NCI-H82 treated with DMSO at 0.1 percent for 48 hours (cell line): ENCODE results near the gene VHLL.
"Not testable (repeated sequence)": the region's sequence is repeated elsewhere in the genome, so short reads cannot be mapped to it uniquely, and the experiment has no call there.

Experiments used
- DNase-seq: peaks from one replicate; lab custom pipeline; 2025; ENCODE audit not compliant: unreplicated experiment; lab: John Stamatoyannopoulos, UW

VHLL gene

DNA sequence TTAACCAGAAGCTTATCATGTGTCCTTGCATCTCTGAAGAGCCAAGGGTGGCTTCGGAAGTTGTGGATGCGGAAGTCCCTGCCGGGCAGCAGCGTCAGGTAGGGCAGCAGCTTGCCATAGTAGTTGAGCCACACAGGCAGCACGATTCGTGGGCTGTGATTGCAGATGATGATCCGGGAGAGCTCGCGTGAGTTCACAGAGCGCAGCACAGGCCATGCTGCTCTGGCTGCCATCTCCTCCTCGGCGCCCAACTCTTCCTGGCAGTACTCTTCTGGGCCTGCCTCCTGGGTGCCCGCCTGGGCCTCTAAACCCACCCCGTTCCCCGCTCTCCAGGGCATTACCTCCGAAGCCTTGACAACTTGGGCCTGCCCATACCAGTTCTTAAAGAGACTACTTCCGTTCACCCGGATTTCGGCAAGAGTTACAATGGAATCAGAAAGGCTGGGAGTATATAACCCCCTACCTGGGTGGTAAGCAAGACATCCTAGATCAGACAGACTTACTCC lies at the start of gene VHLL:
Gene VHLL, minus strand, starts transcription at position 456 of the 506 bp plus-strand sequence. Its CDS starts 118 bp downstream, at position 338.
- no peak for DNase-seq

DNA sequence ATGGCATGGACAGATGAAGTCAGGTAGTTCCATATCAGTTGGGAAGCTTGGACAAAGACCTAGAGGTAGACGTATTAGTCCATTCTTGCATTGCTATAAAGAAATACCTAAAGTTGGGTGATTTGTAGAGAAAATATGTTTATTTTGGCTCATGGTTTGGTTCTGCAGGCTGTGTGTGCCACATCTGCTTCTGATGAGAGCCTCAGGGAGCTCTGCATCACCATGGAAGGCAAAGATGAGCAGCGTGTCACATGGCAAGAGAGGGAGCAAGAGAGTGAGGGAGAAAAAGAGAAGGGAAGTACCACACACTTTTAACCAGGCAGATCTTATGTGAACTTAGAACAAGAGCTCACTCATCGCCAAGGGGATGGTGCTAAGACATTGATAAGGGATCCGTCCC lies 48.2 kb upstream of the VHLL start:
- no peak for DNase-seq

DNA sequence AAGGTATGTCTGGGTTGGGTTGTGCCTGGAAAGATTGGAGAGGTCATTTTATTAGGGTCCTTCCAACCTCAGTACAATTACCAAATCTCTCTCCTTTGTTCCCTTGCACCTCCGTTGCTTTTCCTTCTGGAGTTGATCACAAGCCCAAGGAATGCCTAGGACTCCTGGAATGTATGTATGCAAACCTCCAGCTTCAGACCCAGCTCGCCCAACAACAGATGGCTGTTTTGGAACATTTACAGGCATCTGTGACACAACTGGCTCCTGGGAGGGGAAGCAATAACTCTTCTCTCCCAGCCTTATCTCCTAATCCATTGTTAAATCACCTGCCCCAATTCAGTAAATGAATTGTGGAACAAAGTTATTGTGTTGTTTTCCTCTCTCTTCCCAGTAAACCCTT lies 47.5 kb upstream of the VHLL start:
- peak; percentile 77 for DNase-seq

DNA sequence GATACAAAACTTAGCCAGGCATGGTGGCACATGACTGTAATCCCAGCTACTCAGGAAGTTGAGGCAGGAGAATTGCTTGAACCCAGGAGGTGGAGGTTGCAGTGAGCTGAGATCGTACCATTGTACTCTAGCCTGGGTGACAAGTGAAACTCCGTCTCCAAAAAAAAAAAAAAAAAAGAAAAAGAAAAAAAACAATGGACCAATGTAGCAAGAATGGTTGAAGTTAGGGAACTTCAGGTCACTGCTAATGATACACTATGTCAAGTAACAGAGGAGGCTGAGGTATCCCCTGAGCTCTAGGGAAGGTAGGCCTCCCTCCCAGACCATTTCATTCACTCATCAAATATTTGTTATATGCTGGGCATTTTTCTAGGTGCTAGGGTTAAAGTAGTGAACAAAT lies 46.9 kb upstream of the VHLL start:
- DNase-seq = not testable (repeated sequence)

DNA sequence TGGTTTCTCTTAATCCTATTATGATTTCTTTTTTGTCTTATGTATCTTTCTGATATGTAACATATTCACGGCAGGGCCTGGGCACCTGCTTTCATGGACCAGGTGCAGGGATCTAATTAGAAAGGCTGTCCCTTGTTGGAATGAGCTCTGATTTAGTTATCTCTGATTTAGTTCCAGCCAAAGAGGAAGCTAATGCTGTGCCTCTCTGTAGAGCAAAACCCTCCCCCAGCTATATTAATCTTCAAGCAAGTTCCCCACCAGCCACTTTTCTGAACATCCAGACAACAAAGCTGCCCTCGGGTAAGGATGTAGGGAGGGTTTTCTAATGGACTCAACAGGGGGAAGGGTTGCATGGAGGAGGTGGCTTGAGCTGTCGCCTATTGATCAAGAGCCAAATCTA lies 45.3 kb upstream of the VHLL start:
- peak; percentile 98 for DNase-seq

DNA sequence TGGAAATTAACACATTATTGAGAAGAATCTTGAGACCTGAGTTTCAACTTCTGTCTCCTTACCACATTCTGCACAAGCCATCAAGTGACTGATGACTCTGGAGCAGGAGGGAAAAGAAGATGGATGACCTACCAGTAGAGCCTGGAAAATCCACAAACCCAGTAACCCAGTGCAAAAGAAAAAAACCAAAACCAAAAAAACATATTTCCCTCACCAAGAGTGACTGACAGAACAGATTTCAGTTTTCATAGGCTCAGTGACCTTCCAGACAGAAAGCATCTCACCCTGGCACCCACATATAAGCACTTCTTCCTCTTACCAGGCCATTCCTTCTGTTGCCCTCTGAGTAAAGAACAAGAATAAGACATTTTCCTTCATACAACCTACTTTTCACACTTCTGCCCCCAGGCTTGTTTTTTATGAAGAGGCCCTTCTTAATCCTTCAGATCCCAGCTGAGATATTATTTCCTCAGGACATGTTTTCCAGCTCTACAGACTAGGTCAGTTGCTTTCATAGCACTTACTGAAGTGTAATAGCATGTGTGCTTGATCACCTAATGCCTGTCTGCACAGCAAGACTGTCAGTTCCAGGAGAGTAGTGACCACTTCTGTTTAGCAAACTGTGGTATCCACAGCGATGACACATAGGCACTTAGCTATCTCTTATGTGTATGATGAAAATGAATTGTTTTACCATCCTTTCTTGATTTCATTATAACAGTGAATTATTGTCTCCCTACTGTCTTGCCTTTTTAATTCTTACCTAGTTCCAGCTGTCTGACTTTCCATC lies 43.3 kb upstream of the VHLL start:
- no peak for DNase-seq

DNA sequence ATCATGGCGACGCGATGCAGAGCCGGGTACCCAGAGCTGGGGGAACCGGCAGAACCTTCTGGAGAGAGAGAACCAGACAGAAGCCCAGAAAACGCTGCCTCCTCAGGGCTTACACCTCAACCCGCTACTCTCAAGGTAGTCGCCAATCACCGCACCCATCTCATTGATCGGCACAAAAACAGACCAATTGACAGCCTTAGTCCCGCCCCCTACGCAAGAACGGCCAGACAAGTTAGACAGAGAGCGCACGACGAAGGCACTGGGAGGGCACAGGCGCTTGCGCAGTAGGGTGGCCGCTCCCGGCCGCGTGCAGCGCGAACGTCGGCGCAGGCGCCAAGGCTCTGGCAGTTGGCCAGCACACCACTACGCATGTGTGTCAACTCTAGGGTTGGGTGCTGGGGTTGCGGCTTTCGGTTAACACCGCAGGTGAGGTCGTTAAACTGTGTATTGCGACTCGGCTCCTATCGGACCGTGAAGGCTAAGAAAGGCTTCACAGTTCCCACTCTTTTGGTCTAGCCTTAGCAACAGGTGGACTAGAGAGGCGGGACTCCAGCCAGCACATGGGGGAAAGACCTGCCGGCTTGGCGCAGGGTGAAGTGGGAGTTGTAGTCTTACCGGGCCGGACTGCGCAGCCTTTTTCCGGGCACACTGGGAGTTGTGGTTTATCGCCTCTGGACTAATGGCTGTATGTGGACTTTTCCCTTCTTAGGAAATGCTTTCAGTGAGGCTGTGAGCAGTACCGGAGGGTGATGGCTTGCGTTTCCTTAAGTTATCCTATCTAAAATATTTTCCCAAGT lies 39.3 kb upstream of the VHLL start, which contains the start of the genes CCT3 and TSACC:
Gene CCT3, minus strand, starts transcription at position 113 of the 797 bp plus-strand sequence. Its CDS starts 108 bp downstream, at position 5.
Gene TSACC, plus strand, starts transcription at position 347 of the 797 bp plus-strand sequence. CDS start 1,232 bp downstream, outside the sequence.
- DNase-seq = peak; percentile 100

DNA sequence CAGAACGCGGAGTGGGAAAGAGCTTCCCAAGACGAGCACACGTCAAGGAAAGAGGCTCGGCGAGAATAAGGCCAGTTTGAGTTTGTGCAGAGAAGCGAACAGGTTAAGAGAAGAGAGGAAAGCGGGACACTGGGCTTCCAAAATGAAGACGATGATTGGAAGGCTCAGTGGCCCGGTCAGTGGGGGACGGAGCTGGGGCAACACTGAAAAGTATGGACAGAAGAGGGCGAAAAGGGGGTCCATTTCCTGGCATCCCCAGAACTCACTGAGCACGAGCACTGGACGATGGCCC lies 38.7 kb upstream of the VHLL start:
- no peak for DNase-seq

DNA sequence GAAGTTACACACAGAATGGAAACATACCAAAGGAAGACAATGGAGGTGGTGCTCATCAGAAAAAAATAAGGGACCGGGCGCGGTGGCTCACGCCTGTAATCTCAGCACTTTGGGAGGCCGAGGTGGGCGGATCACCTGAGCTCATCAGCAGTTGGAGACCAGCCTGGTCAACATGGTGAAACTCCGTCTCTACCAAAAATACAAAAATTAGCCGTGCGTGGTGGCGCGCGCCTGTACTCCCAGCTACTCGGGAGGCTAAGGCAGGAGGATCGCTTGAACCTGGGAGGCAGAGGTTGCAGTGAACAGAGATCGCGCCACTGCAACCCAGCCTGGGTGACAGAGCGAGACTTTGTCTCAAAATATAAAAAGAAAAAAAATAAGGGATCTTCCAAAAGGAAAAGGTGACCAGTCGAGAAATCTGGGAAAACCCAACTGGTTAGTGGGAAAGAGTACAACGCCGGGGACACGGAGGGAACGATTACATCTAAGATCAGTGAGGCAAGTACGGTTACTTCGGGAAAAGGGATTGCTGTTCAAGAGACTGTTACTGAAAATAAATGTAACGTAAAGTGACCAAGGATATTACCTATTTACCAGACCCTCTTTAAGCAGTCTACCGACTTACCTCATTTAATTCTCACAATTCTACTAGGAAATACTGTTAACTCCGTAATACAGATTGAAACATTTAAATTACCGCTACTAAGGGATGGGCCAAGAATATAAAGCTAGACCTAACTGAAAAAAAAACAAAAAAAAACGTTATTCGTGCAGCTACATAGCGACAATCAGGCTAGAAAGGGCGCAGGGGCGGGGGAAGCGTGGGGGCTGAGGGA lies 38.2 kb upstream of the VHLL start:
- no peak for DNase-seq

DNA sequence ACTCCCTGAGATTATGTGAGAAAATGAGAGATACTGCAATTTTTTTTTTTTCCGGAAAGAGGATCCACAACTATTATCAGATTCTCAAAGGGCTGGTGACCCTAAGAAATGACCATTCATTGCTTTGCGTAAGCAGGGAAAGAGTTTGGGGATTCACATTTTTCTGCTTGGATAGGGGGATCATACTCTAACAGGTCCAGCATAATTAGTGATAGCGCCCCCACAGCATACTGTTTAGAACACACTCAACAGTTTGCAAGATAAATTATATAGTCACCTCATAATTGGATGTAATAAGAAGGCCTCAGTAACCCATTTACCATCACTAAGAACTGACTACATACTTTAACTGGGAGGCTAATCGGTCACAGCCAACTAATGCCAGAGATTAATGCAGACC lies 37.1 kb upstream of the VHLL start:
- peak; percentile 96 for DNase-seq

DNA sequence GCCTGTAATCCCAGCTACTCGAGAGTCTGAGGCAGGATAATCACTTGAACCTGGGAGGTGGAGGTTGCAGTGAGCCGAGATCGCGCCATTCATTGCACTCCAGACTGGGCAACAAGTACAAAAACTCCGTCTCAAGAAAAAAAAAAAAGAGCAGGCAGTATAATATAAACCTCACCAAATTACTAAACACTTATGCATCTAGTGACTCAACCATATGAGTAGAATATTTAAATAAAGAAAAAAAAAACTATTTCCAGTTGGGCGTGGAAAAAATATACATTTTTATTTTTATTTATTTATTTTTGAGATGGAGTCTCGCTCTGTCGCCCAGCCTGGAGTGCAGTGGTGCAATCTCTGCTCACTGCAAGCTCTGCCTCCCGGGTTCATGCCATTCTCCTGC lies 24.1 kb upstream of the VHLL start:
- DNase-seq = not testable (repeated sequence)

DNA sequence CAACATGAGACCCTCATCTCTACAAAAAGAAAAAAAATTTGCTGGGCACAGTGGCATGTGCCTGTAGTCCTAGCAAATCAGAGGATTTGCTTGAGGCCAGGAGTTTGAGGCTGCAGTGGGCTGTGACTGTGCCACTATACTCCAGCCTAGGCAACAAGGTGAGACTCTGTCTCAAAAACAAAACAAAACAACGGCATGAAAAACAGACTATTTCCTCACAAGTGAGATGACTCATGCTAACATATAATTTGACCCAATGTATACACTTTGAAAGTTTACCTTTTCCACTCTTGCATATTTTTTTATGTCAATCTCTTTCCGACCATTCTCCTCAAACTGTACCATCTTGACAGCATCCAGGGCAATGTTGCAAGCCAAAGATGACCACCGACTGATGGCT lies 21.5 kb upstream of the VHLL start:
- no peak for DNase-seq

DNA sequence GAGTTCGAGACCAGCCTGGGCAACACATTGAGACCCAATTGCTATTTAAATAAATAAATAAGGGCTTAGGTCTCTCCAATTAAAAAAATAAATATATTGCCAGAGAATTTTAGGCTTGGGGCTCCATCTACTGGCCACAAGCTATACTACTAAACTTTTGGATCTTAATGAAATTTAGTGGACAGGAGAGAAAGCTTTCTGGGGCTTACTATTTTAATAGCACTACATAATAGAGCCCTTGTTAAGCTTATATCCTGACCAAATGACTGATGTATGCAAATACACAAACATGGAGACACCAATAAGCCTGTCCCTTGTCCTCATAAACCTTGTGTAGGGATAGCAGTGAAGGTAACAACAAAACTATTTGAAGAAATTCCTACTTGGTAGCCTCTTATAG lies 20.6 kb upstream of the VHLL start:
- no peak for DNase-seq

DNA sequence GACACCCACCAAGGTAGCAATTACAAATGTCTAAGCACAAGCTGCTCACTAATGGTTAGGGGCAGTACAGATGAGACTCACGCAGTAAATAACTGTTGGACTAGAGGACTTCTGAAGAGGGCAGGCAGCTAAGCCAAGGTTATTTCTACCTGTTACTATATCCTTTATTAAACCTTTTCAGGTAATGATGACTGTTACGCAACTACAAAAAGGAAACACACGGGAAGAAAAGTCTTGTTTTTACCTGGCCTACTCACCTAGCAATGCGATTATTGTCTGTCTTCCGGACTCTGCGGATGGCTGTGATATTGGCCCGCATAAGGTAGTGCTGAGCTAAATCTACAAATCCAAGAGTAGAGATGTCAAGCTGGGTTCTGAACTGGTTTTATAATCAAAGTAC lies 17.8 kb upstream of the VHLL start:
- no peak for DNase-seq

DNA sequence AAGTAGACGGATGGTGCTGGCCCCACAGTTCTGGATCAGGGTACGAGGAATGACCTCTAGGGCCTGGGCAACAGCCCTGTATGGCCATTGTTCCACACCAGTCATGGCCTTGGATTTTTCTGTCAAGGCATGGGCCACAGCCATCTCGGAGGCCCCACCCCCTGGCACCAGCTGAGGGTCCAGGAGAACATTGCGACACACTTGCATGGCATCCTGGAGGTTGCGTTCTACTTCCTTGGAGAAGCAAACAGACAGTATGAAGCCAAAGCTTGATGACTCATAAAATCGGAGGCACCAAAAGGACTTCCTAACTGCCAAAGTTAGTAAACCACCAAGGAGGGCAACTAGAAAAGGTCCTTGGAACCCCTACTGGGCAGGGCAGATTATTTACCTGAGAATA lies 11.9 kb upstream of the VHLL start:
- no peak for DNase-seq

DNA sequence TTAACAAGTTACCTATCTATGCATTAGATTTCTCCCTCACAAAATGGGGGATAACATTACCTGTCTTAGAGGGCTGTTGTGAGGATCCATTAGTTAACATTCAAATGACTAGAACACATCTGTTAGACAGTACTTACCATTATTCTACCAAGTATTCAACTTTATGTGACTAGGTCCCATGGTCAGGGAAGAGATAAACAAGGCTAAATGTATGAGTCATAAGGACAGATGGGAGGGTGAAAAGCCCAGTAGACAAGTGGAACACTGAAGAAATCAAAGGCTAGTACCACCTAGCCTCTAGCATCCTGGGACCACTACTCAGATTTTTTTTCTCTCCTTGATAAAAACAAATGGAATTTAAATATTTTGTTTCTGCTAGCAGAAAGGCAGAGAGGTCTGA lies 9.0 kb upstream of the VHLL start:
- DNase-seq = no peak

DNA sequence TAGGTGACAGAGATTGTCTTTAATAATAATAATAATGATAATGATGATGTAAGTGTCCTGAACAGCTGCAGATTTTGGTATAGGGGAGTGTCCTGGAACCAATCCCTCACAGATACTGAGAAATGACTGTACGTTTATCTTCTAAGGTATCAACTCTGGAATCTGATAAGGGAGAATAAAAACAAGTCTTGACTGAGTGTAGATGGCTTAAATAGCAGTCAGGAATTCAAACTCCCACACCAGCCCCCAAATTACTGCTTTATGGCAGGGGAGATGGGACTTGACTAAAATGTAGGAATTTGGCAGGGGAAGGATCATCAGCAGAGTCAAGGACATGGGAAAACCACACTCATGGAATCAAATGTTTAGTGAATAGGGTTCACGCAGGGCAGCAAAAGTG lies 6.1 kb upstream of the VHLL start:
- DNase-seq = no peak

DNA sequence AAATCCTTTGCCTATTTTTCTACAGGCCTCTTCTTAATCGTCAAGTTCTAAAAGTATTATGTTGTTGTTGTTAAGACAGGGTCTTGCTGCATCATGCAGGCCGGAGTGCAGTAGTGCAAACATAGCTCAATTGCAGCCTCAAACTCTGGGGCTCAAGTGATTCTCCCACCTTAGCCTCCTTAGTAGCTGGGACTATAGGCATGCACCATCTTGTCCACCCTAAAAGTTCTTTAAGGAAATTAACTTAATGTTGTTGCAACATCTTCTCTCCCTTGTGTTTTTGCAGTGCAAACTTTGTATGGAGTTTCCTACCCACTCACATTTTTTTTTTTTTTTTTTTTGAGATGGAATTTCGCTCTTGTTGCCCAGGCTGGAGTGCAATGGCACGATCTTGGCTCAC lies 4.1 kb upstream of the VHLL start:
- no peak for DNase-seq

DNA sequence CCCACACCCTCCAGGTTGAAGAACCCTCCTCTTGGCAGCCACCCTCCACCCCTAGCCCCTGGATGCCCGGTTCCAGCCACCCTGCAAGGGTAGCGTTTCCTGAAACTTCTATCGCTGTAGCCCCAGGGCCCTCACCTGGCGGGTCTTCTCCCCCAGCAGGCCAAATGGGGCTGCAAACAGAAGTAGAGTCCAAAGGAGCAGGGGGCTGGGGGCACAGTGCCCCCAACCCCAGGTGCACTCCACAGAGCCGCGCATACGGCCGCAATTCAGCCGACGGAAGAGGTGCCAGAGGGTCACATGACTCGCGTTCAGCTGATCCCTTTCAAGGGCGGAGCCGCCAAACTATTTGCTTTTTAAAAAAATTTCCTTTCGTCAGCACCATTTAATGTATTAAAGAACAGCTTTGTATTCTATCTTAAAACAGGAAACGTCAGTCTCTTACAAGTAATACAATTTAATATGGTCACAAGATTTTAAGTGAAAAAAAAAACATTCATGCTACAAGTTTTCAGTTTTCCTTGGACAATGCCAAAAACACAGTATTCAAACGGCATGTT lies 3.6 kb downstream of the VHLL start, which contains the start of gene GLMP:
Gene GLMP, minus strand, starts transcription at position 289 of the 557 bp plus-strand sequence. Its CDS starts 34 bp downstream, at position 255.
- DNase-seq = no peak

DNA sequence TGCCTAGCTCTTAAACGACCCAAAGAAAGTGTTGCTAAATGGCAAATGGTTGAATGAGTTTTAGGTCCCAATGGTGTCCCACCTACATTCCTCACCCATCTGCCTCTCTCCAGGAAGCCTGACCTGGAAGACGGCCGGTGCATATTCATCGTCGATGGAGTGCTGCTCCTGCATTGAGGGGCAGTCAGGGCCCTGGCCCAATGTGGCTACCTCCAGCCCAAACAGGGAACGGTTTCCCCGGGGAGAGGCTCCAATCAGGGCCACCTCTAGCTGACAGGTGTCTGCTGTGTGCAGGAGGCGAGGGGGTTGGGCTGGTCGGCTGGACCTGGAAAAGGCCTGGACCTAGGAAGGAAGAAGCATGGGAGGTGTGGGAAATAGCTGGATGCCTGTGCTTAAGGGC lies 5.2 kb downstream of the VHLL start:
- DNase-seq = no peak

DNA sequence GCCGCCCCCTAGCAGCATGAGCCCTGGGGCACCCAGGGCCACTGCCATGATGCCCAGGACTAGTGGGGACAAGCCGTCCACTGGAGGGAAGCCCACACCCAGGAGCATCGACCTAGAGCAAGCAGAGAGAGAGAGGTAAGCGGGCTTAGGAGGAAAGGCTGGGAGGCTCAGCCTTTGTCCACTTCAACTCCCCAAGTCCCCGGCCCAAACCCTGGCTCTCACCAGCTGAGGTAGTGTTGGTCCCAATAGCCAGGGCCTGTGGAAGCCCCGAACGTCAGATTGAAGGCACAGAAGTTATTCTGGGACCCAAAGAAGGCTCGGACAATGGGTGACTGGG lies 6.0 kb downstream of the VHLL start:
- DNase-seq = no peak
